Testis (tissue), 2 donors: ENCODE results near the gene GFY.

Experiments
- POLR2A ChIP-seq: fragments of 450-650 bp; IDR thresholded peaks from one replicate; pipeline ENCODE4 v1.6.1; 2017; ENCODE audit warnings: antibody characterized with exemption, mild to moderate bottlenecking, moderate library complexity
- TF ChIP-seq, protein P1 (sequence below), 3 experiments: fragments of 450-650 bp in 2 of 3; fragments of 200-600 bp in 1 of 3; sonication (generic) in 1 of 3; IDR thresholded peaks; one replicate each; pipeline ENCODE4 v1.5.1; 2016 to 2019; ENCODE audit warnings: antibody characterized with exemption in 3 of 3, mild to moderate bottlenecking in 2 of 3, moderate library complexity in 1 of 3

DNA sequence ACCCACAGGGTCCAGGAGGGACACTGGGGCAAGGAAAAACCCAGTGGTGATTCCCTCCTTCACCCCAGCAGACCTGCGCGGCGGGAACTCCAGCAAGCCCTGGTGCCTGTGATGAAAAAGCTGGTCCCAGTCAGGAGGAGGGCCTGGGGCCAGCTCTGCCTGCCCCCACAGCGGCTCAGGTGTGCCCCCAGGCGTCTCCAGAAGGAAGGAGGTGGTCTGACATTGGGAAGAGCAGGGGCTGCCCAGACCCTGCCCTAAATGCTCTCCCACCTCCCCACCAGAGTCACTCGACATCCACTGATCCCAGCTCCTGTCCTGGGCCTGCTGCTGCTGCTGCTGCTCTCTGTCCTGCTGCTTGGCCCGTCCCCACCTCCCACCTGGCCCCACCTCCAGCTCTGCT, 8.1 kb upstream of the GFY start:
- TF ChIP-seq, protein P1, sequence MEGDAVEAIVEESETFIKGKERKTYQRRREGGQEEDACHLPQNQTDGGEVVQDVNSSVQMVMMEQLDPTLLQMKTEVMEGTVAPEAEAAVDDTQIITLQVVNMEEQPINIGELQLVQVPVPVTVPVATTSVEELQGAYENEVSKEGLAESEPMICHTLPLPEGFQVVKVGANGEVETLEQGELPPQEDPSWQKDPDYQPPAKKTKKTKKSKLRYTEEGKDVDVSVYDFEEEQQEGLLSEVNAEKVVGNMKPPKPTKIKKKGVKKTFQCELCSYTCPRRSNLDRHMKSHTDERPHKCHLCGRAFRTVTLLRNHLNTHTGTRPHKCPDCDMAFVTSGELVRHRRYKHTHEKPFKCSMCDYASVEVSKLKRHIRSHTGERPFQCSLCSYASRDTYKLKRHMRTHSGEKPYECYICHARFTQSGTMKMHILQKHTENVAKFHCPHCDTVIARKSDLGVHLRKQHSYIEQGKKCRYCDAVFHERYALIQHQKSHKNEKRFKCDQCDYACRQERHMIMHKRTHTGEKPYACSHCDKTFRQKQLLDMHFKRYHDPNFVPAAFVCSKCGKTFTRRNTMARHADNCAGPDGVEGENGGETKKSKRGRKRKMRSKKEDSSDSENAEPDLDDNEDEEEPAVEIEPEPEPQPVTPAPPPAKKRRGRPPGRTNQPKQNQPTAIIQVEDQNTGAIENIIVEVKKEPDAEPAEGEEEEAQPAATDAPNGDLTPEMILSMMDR (IDR thresholded peaks at IDR 0.05) = no peak
- TF ChIP-seq POLR2A = no peak
